D341Med (cell line): ENCODE data around the gene SDF4.

Experiments
- DNase-seq: peaks from one replicate; pipeline ENCODE4 v3.0.0; 2012; ENCODE audit warnings: low spot score

The SDF4 gene

GRCh38 chr1:1213345-1214265 is 18.2 kb downstream of the SDF4 start, which contains the start of gene TNFRSF4:
Gene TNFRSF4 (minus strand): TSS chr1:1214153. CDS start chr1:1214127, 26 bp downstream.
- DNase-seq = no peak

GRCh38 chr1:1212780-1213344 is 18.9 kb downstream of the SDF4 start:
- DNase-seq = no peak

- DNase-seq = peak; percentile 31
Observed at GRCh38 chr1:1211541-1212441, 20.0 kb downstream of the SDF4 start.

DNA sequence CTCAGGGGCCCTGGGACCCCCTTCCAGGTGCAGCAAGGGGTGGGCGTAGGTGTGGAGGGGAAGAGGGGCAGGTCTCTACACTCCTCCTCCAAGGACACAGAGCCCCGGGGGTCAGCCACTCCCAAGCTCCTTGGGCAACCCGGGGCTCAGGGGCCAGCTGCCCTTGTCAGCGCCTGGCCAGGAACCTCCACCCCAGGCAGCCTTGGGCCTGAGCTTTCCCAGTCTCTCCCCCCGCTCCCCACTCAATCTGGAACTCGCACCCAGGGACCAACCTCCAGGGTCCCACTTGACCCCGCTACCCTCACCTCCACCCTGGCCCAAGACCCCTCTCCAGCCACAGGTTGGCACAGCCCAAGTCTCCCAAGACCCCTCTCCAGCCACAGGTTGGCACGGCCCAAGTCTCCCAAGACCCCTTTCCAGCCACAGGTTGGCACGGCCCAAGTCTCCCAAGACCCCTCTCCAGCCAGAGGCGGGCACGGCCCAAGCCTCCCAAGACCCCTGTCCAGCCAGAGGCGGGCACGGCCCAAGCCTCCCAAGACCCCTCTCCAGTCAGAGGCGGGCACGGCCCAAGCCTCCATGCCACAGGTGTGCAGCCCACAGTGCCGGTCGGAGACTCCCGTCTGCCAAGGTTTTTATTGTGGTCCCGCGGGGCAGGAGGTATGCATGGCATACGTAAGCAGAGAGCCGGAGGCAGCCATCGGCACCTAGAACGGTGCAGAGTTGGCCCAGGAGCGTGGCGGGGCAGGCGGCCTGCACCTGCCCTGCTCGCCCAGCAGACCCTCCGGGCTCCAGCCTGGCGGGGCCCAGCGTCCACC is 20.9 kb downstream of the SDF4 start:
- peak; percentile 38 for DNase-seq

GRCh38 chr1:1208713-1209433 is 22.9 kb downstream of the SDF4 start:
- DNase-seq = peak; percentile 31

DNA sequence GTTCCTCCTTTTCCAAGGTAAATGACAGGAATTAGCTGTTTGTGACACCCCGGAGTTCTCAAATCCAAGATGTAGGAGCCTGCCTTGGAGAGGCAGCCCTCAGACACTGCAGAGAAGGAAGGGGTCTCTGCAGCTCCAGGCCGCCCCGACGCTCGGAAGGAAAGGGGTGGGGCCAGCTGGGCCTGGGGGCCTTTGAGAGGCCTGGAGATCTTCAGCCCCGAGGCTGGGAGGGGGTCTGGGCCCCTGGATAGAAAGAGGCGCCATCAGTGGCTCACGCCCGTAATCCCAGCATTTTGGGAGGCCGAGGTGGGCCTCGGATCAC is 24.3 kb downstream of the SDF4 start:
- DNase-seq = peak; percentile 12

- DNase-seq = peak; percentile 41
Observed at GRCh38 chr1:1206966-1207531, 24.8 kb downstream of the SDF4 start.

DNA sequence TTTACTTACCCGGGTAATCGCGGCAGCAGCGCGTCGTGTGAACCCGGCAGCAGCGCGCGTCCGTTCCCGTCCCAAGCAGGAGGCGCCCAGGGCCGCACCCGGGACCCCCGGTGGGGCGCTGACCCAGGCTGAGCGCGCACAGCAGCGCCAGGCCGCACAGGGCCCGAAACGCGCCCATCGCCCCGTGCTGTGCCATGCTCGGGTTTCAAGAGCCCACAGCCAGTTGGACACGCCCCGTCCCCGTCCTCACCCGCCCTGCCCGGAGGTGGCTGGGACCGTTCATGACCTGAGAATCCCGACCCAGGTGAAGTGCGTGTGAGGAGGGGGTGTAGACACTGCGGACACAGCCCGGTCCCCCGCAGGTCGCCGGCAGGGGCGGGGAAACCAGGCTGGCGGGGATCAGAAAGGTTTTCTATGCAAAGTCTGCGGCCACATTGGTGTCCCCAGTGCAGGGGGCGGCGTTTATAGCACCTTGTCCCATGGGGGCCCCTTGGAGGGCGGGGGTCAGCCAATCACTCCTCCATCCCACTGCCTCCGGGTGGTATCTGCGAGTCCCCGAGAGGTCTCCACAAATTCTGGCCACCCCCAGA is 25.3 kb downstream of the SDF4 start, which contains the start of gene TNFRSF18:
Gene TNFRSF18, minus strand, starts transcription at position 217 of the 590 bp plus-strand sequence. Its CDS starts 21 bp downstream, at position 196.
- peak; percentile 51 for DNase-seq

DNA sequence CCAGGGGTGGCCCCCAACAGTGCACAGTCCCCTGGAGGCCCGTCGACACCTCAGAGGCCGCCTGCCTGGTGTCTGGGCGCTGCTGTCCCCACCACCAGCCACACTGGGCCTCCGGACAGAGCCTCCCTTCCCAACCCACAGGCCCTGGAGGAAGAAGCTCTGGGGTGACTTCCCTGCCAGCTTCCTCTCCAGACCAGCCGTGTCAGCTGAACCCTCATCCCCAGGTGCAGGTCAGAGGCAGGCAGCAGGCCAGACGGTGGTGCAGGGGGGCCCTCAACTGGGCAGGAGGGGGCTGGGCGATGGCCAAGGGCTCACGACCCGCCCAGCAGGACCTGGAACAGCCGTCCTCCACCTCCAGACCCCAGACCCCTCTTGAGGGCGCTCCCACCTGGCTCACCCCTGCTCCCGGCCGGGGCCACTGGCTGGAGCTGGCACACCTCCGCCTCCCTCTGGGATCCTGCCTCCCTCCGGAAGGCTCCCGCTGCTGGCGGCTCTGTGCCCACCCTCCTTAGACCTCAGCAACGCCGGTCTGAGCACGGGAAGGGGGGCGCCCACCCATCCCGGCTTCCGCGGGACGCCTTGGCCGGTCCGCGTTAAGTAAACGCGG is 25.9 kb downstream of the SDF4 start:
- peak; percentile 40 for DNase-seq

GRCh38 chr1:1204998-1205768 is 26.6 kb downstream of the SDF4 start:
- peak; percentile 44 for DNase-seq

DNA sequence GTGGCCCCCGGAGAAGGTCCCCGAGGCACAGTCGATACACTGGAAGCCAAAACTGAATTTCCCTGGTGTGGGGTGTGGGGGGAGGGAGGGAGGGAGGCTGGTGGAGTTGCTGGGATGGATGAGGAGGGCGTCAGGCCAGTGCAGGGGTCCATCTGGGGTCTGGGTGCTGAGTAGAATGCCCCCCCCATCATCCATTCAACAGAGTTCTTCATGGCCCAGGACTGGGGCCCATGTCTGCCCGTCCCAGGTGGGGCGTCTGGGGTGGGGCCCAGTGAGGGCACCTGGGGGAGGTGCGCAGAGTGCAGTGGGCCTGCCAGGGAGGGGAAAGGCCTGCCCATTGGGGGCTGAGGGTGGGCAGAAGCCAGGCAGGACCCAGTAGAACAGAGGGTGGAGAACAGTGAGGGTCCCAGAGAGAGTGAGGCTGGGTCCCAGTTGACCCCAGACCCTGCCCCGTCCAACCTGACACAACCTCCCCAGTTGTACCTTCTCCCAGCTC is 27.3 kb downstream of the SDF4 start:
- DNase-seq = peak; percentile 26

- DNase-seq = peak; percentile 52
Observed at GRCh38 chr1:1203561-1204424, 28.0 kb downstream of the SDF4 start.

- DNase-seq = peak; percentile 45
Observed at GRCh38 chr1:1202831-1203560, 28.8 kb downstream of the SDF4 start.

DNA sequence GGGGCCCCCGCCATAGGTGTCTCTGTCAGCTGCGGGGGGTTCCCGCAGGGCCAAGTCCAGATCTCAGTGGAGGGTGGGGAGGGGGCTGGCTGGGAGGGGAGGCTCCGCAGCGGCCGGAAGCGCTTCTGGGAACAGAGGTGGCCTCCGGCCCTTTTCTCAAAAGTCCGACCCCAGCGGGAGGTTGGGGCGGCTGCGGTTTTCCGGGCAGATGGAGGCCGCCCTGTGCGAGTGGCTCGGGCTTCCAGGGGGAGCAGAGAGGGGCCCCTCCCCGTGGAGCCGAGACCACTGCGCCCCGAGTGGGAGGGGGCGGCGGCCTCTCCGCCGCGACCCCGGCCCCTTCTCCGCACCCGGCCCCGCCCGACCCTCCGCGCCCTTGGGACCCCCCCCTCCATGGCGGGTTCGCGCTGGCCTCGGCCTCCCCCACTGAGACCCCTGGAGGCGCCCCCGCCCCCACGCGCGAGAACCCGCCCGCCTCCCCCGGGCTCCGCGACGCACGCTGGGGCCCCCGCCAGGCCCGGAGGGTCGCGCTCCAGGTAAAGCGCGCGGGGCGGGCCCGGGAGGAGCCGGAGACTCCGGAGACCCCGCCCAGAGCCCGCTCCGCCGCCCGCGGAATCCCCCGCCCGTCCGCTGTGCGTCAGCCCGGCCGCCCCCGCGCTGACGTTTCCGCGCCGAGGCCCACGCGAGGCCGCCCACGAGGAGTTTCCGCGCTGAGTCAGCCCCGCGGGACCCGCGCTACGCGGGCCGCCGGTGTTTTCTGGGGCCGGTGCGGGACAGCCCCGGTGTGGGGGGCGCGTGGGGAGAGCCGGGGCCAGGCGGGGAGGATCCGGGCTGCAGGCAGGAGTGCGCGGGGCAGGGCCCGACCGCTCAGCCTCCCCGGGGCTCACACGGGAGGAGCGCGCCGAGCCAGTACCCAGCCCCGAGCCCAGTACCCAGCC is 30.7 kb downstream of the SDF4 start:
- DNase-seq = peak; percentile 76

- peak; percentile 39 for DNase-seq
Observed at GRCh38 chr1:1199961-1200875, 31.6 kb downstream of the SDF4 start.
